Fibroblast of the aortic adventitia (primary cell): Measurements from ENCODE around the gene ATP10A. TPM values are rescaled to one million over a fixed set of nuclear protein-coding genes. Genes with fewer than 3 reads are reported as not detected.

Experiments used
- DNase-seq: peaks from one replicate; pipeline ENCODE4 v3.0.0-alpha.2; 2010; ENCODE audit warnings: low read depth
- H3K4me3 ChIP-seq: 2 replicates; pipeline ENCODE4 v1.5.1; 2011; ENCODE audit warnings: low read depth, mild to moderate bottlenecking, control low read depth, low read length, moderate library complexity
- CTCF ChIP-seq: IDR thresholded peaks from 2 replicates; pipeline ENCODE4 v1.5.1; 2011; ENCODE audit warnings: mild to moderate bottlenecking, low read length, control low read depth, inconsistent platforms; ENCODE audit not compliant: insufficient read depth
- total RNA-seq: library from RNA; depleted of rRNA; stranded (reverse); fragments of >200 nt; gene quantifications from 2 replicates; pipeline ENCODE4 v1.2.3, GENCODE V29; 2012; ENCODE audit warnings: low replicate concordance

Gene ATP10A
- total RNA-seq, 1 donor = 4.4 TPM

- H3K4me3 ChIP-seq = no peak overlapping the region
- no peak for DNase-seq
- no peak for TF ChIP-seq CTCF
Measured at GRCh38 chr15:25711164-25711563, 152.0 kb downstream of the ATP10A start.

DNA sequence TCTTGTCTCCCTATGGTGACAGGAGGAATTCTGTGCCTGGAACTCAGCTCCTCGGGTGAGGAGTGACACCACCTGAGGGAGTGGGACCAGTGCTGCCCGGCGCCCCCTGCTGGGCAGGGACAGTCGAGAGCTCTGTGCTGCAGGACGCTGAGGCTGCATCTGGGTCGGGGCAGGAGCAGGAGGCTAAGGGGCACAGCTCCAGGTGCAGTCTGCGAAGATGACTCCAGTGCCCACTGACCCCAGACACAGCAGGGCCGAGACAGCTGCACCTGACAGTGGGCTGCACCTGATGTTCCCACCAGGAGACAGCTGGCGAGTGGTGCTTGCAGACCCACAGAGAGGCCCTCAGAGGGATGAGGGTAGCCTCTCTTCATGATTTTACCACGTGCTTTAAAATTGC is 152.9 kb downstream of the ATP10A start:
- TF ChIP-seq CTCF = peak; percentile 68
- no peak overlapping the region for H3K4me3 ChIP-seq
- peak; percentile 17 for DNase-seq

- TF ChIP-seq CTCF = no peak
- no peak for DNase-seq
Measured at GRCh38 chr15:25709437-25710159, 153.5 kb downstream of the ATP10A start.

DNA sequence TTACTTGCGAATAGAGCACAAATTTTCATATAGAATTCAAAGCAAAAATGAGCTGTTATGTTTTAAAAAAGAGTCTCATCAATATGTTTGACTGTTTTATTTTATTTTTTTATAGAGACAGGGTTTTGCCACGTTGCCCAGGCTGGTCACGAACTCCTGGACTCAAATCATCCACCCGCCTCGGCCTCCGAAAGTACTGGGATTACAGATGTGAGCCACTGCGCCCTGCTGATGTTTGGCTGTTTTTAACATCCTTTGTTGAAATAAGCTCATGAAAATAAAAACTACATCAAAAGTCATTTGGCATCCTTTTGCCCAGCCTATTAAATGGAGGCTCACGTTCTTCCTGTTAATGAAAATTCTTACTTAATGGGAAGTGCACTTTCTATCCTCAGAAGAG is 154.7 kb downstream of the ATP10A start:
- H3K4me3 ChIP-seq = no peak overlapping the region
- no peak for TF ChIP-seq CTCF
- no peak for DNase-seq

More at GRCh38 chr15:25709437-25710159, 153.5 kb downstream of the ATP10A start:
- H3K4me3 ChIP-seq = no peak overlapping the region

GRCh38 chr15:25707656-25708365 is 155.3 kb downstream of the ATP10A start:
- no peak for TF ChIP-seq CTCF
- DNase-seq = no peak
- no peak overlapping the region for H3K4me3 ChIP-seq

GRCh38 chr15:25706176-25706955 is 156.8 kb downstream of the ATP10A start:
- no peak for TF ChIP-seq CTCF
- no peak for DNase-seq
- H3K4me3 ChIP-seq = no peak overlapping the region
